Type B pancreatic cell (in vitro differentiated cells): ENCODE measurements around the gene RABGAP1L. TPM values are rescaled to one million over a fixed set of nuclear protein-coding genes. Genes with fewer than 3 reads are reported as not detected.

Experiments used
- DNase-seq: peaks from one replicate; pipeline ENCODE4 v3.0.0; 2021; ENCODE audit warnings: mixed read lengths; ENCODE audit not compliant: unreplicated experiment; ENCODE audit errors: extremely low spot score
- H3K27ac Mint-ChIP-seq: 2 replicates; pipeline ENCODE4 v1.8.0; 2021; ENCODE audit warnings: mild to moderate bottlenecking, mixed read lengths
- H3K27me3 Mint-ChIP-seq: 2 replicates; pipeline ENCODE4 v1.8.0; 2021; ENCODE audit warnings: mixed read lengths
- H3K36me3 Mint-ChIP-seq: 2 replicates; pipeline ENCODE4 v1.8.0; 2021; ENCODE audit warnings: mixed read lengths
- H3K4me1 Mint-ChIP-seq: one replicate; pipeline ENCODE4 v1.8.0; 2021; ENCODE audit warnings: mixed read lengths; ENCODE audit not compliant: unreplicated experiment
- H3K4me3 Mint-ChIP-seq: 2 replicates; pipeline ENCODE4 v1.8.0; 2021; ENCODE audit warnings: mild to moderate bottlenecking, mixed read lengths
- H3K9me3 Mint-ChIP-seq: 2 replicates; pipeline ENCODE4 v1.8.0; 2021; ENCODE audit warnings: mixed read lengths
- CTCF ChIP-seq: fragments of 200-600 bp; sonication (generic); conservative IDR thresholded peaks from 2 replicates; pipeline ENCODE4 v1.5.0; 2021; ENCODE audit warnings: antibody characterized with exemption, mild to moderate bottlenecking
- long read RNA-seq: library from polyadenylated mRNA; unstranded; transcript quantifications from one replicate; pipeline ENCODE4 v2.0.0, GENCODE V29; 2020
- total RNA-seq: library from RNA; stranded (reverse); gene quantifications from 2 replicates; pipeline ENCODE4 v1.2.1, GENCODE V29; 2021; ENCODE audit warnings: low replicate concordance

Gene RABGAP1L
- 35.6 and 56.9 TPM in 2 replicates for total RNA-seq
- long read RNA-seq, full-length matches to known transcripts = 8 of 47 reads
- long read RNA-seq, partial matches to known transcripts = 5 of 47 reads
- long read RNA-seq, other reads (novel, unspliced or antisense) = 34 of 47 reads

- H3K4me3 Mint-ChIP-seq = peak within 1 kb of the TSS; percentile 90
- H3K27ac Mint-ChIP-seq = peak within 1 kb of the TSS; percentile 95
- H3K36me3 Mint-ChIP-seq = no peaks in the 10 kb centered on the region
- H3K27me3 Mint-ChIP-seq = no peaks in the 10 kb centered on the region
- no peak for TF ChIP-seq CTCF
- H3K4me1 Mint-ChIP-seq = peaks cover 14% of the 10 kb centered on the region
- no peaks in the 10 kb centered on the region for H3K9me3 Mint-ChIP-seq
- peak; percentile 96 for DNase-seq
Measured at GRCh38 chr1:174159252-174160108, at the start of gene RABGAP1L. TSS of gene RABGAP1L (plus strand) at chr1:174159520.

GRCh38 chr1:174110053-174110452 lies 49.3 kb upstream of the RABGAP1L start:
- DNase-seq = no peak
- Mint-ChIP-seq H3K9me3 (no peaks in the 10 kb centered on the region), H3K36me3 (no peaks in the 10 kb centered on the region), H3K4me1 (no peaks in the 10 kb centered on the region), H3K27me3 (peaks cover 3% of the 10 kb centered on the region), H3K4me3 (no peak overlapping the region), H3K27ac (no peak overlapping the region)
- no peak for TF ChIP-seq CTCF

GRCh38 chr1:174112489-174113162 lies 46.7 kb upstream of the RABGAP1L start:
- Mint-ChIP-seq H3K4me1 (no peaks in the 10 kb centered on the region), H3K27ac (no peak overlapping the region), H3K27me3 (peaks cover 3% of the 10 kb centered on the region), H3K4me3 (no peak overlapping the region), H3K9me3 (no peaks in the 10 kb centered on the region), H3K36me3 (no peaks in the 10 kb centered on the region)
- TF ChIP-seq CTCF = no peak
- DNase-seq = no peak

- H3K4me1 Mint-ChIP-seq = no peaks in the 10 kb centered on the region
- no peaks in the 10 kb centered on the region for H3K36me3 Mint-ChIP-seq
- TF ChIP-seq CTCF = no peak
- no peak overlapping the region for H3K27ac Mint-ChIP-seq
- no peak for DNase-seq
- no peak overlapping the region for H3K4me3 Mint-ChIP-seq
- no peaks in the 10 kb centered on the region for H3K27me3 Mint-ChIP-seq
- no peaks in the 10 kb centered on the region for H3K9me3 Mint-ChIP-seq
Measured at GRCh38 chr1:174114106-174114505, 45.2 kb upstream of the RABGAP1L start.

GRCh38 chr1:174114788-174115448 lies 44.4 kb upstream of the RABGAP1L start:
- no peaks in the 10 kb centered on the region for H3K27me3 Mint-ChIP-seq
- no peaks in the 10 kb centered on the region for H3K4me1 Mint-ChIP-seq
- no peak overlapping the region for H3K4me3 Mint-ChIP-seq
- peak; percentile 81 for TF ChIP-seq CTCF
- no peak for DNase-seq
- H3K27ac Mint-ChIP-seq = no peak overlapping the region
- H3K9me3 Mint-ChIP-seq = no peaks in the 10 kb centered on the region
- no peaks in the 10 kb centered on the region for H3K36me3 Mint-ChIP-seq
